HepG2 (cell line): ENCODE measurements around the gene ZNF561. TPM values are rescaled to one million over a fixed set of nuclear protein-coding genes. Genes with fewer than 3 reads are reported as not detected.

Experiments used
- FOSL1 ChIP-seq: sonication (generic); formaldehyde crosslinking; IDR thresholded peaks from 2 replicates; pipeline ENCODE4 v1.9.0; 2021; ENCODE audit warnings: missing genetic modification reagents, borderline replicate concordance
- FOXA3 ChIP-seq: IDR thresholded peaks from 2 replicates; pipeline ENCODE4 v1.6.1; 2016; ENCODE audit warnings: missing genetic modification reagents, missing compliant biosample characterization
- GTF2F1 ChIP-seq: fragments of 150-350 bp; IDR thresholded peaks from 2 replicates; pipeline ENCODE4 v1.6.1; 2014; ENCODE audit warnings: low read length
- GTF3A ChIP-seq: sonication (generic); formaldehyde crosslinking; conservative IDR thresholded peaks from 2 replicates; pipeline ENCODE4 v1.4.0; 2020; ENCODE audit warnings: mild to moderate bottlenecking, missing genetic modification reagents
- HOXA3 ChIP-seq: sonication (generic); formaldehyde crosslinking; IDR thresholded peaks from 2 replicates; pipeline ENCODE4 v1.5.0; 2020; ENCODE audit warnings: missing genetic modification reagents
- KDM5B ChIP-seq: sonication (generic); formaldehyde crosslinking; IDR thresholded peaks from 2 replicates; pipeline ENCODE4 v1.4.0; 2020; ENCODE audit warnings: missing genetic modification reagents, mild to moderate bottlenecking, borderline replicate concordance
- NR2F1 ChIP-seq, 2 experiments: fragments of 450-650 bp in 1 of 2; formaldehyde crosslinking in 1 of 2; IDR thresholded peaks; 2 replicates each; pipeline versions ENCODE4 v1.5.0 to v1.6.1; 2016 to 2020; ENCODE audit warnings: mild to moderate bottlenecking in 1 of 2, missing compliant biosample characterization in 1 of 2, missing genetic modification reagents in 1 of 2, moderate library complexity in 1 of 2
- RCOR2 ChIP-seq: IDR thresholded peaks from 2 replicates; pipeline ENCODE4 v1.6.1; 2016; ENCODE audit warnings: missing biosample characterization, missing genetic modification reagents
- TP53 ChIP-seq: sonication (generic); formaldehyde crosslinking; conservative IDR thresholded peaks from 2 replicates; pipeline ENCODE4 v1.4.0; 2020; ENCODE audit warnings: missing genetic modification reagents
- ZMAT3 ChIP-seq: sonication (generic); formaldehyde crosslinking; conservative IDR thresholded peaks from 2 replicates; pipeline ENCODE4 v1.7.0; 2021; ENCODE audit warnings: missing genetic modification reagents
- ZNF256 ChIP-seq: sonication (generic); formaldehyde crosslinking; conservative IDR thresholded peaks from 2 replicates; pipeline ENCODE4 v1.4.0; 2020; ENCODE audit warnings: missing genetic modification reagents
- ZNF367 ChIP-seq: sonication (generic); formaldehyde crosslinking; IDR thresholded peaks from 2 replicates; pipeline ENCODE4 v1.4.0; 2020; ENCODE audit warnings: missing genetic modification reagents, borderline replicate concordance
- ZNF75D ChIP-seq: sonication (generic); formaldehyde crosslinking; IDR thresholded peaks from 2 replicates; pipeline ENCODE4 v1.8.1; 2023; ENCODE audit warnings: missing genetic modification reagents, mild to moderate bottlenecking, borderline replicate concordance
- ZNF777 ChIP-seq: sonication (generic); formaldehyde crosslinking; IDR thresholded peaks from 2 replicates; pipeline ENCODE4 v1.4.0; 2020; ENCODE audit warnings: missing genetic modification reagents
- polyA plus RNA-seq, 8 experiments: library from polyadenylated mRNA; depleted of rRNA in 3 of 8; stranded (reverse) in 7 of 8; unstranded in 1 of 8; fragments of >200 nt; fragmentation: Illumina TruSeq in 4 of 8; extraction: Trizol in 4 of 8; gene quantifications; 2 replicates each; pipeline versions ENCODE4 v1.2.1 to v1.2.3, GENCODE V29; 2011 to 2016; ENCODE audit warnings: low read depth in 4 of 8, missing spikeins in 1 of 8, mixed read lengths in 1 of 8; ENCODE audit not compliant: insufficient read depth in 1 of 8
- total RNA-seq, 5 experiments: library from RNA; depleted of rRNA; stranded (reverse); fragments of >200 nt; fragmentation: Illumina TruSeq; extraction: Trizol; gene quantifications; 2 replicates each; pipeline ENCODE4 v1.2.3, GENCODE V29; 2016; ENCODE audit warnings: low read depth in 1 of 5
- TF ChIP-seq, protein P1 (sequence below): sonication (generic); formaldehyde crosslinking; IDR thresholded peaks from 2 replicates; pipeline ENCODE4 v1.9.0; 2021; ENCODE audit warnings: missing genetic modification reagents, mild to moderate bottlenecking, borderline replicate concordance
- TF ChIP-seq, protein P2 (sequence below): sonication (generic); formaldehyde crosslinking; IDR thresholded peaks from 2 replicates; pipeline ENCODE4 v1.9.0; 2022; ENCODE audit warnings: missing genetic modification reagents, mild to moderate bottlenecking, borderline replicate concordance
- TF ChIP-seq, protein P3 (sequence below): sonication (generic); formaldehyde crosslinking; IDR thresholded peaks from 2 replicates; pipeline ENCODE4 v1.4.0; 2020; ENCODE audit warnings: missing genetic modification reagents, borderline replicate concordance
- TF ChIP-seq, protein P4 (sequence below): IDR thresholded peaks from 2 replicates; pipeline ENCODE4 v1.6.1; 2016
- TF ChIP-seq, protein P5 (sequence below): fragments of 450-650 bp; IDR thresholded peaks from 2 replicates; pipeline ENCODE4 v1.6.1; 2017

Gene ZNF561
- total and polyA plus RNA-seq, 2 of the 13 experiments (the other 11 are each of a cell fraction or from before 2014, with no cell fraction given): 19.8 to 35.1 TPM

DNA sequence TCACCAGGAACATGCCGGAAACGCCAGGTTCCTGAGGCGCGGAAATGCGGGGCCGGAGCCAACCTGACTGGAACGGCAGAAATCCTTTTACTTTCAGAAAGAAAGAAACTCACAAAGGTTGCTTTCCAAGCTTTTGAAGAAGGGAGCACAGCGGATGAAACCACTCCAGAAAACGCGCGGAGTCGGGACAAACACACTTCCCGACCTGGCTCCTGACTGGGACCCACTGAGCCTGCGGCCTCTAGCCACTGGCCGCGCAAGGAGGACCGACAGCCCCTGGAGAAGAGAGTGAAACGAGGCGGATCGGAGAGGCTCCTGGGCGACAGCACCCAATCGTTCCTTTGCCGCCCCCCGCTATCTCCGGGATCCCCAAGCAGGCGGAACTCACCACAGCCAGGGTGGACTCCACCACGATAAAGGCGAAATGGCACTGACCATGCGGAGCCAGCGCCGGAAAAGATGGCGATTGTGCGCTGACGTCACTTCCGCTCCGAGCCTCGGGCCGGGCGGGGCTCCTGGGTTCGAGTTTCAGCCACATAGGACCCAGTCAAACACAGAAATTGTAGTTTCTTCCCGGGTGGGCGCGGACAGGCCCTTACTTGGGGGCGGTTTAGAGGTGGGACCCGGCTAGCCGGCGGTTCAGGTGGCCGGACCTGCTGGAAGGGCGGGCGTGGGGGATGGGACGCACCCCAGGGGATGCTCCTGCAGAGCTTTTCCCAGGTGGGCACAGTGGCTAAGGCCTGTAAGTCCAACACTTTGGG, 36.8 kb downstream of the ZNF561 start, which contains the start of gene ZNF121 (continued):
- no peak for TF ChIP-seq NR2F1 (CRISPR knock-in tag; IDR thresholded peaks at IDR 0.05)
- TF ChIP-seq, protein P1, sequence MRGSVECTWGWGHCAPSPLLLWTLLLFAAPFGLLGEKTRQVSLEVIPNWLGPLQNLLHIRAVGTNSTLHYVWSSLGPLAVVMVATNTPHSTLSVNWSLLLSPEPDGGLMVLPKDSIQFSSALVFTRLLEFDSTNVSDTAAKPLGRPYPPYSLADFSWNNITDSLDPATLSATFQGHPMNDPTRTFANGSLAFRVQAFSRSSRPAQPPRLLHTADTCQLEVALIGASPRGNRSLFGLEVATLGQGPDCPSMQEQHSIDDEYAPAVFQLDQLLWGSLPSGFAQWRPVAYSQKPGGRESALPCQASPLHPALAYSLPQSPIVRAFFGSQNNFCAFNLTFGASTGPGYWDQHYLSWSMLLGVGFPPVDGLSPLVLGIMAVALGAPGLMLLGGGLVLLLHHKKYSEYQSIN (CRISPR knock-in tag): no peak
- peak; percentile 48; the same call in 1 of the 2 replicates for TF ChIP-seq ZNF256 (CRISPR knock-in tag)
- TF ChIP-seq, protein P2, sequence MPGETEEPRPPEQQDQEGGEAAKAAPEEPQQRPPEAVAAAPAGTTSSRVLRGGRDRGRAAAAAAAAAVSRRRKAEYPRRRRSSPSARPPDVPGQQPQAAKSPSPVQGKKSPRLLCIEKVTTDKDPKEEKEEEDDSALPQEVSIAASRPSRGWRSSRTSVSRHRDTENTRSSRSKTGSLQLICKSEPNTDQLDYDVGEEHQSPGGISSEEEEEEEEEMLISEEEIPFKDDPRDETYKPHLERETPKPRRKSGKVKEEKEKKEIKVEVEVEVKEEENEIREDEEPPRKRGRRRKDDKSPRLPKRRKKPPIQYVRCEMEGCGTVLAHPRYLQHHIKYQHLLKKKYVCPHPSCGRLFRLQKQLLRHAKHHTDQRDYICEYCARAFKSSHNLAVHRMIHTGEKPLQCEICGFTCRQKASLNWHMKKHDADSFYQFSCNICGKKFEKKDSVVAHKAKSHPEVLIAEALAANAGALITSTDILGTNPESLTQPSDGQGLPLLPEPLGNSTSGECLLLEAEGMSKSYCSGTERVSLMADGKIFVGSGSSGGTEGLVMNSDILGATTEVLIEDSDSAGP: peak; percentile 68; the same call in 1 of the 2 replicates
- no peak for TF ChIP-seq ZNF75D (CRISPR knock-in tag)
- TF ChIP-seq, protein P3, sequence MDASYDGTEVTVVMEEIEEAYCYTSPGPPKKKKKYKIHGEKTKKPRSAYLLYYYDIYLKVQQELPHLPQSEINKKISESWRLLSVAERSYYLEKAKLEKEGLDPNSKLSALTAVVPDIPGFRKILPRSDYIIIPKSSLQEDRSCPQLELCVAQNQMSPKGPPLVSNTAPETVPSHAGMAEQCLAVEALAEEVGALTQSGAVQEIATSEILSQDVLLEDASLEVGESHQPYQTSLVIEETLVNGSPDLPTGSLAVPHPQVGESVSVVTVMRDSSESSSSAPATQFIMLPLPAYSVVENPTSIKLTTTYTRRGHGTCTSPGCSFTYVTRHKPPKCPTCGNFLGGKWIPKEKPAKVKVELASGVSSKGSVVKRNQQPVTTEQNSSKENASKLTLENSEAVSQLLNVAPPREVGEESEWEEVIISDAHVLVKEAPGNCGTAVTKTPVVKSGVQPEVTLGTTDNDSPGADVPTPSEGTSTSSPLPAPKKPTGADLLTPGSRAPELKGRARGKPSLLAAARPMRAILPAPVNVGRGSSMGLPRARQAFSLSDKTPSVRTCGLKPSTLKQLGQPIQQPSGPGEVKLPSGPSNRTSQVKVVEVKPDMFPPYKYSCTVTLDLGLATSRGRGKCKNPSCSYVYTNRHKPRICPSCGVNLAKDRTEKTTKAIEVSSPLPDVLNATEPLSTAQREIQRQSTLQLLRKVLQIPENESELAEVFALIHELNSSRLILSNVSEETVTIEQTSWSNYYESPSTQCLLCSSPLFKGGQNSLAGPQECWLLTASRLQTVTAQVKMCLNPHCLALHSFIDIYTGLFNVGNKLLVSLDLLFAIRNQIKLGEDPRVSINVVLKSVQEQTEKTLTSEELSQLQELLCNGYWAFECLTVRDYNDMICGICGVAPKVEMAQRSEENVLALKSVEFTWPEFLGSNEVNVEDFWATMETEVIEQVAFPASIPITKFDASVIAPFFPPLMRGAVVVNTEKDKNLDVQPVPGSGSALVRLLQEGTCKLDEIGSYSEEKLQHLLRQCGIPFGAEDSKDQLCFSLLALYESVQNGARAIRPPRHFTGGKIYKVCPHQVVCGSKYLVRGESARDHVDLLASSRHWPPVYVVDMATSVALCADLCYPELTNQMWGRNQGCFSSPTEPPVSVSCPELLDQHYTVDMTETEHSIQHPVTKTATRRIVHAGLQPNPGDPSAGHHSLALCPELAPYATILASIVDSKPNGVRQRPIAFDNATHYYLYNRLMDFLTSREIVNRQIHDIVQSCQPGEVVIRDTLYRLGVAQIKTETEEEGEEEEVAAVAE (CRISPR knock-in tag): no peak
- peak; percentile 58 for TF ChIP-seq ZNF777 (CRISPR knock-in tag)
- no peak for TF ChIP-seq GTF2F1
- peak; percentile 22; the same call in 1 of the 2 replicates for TF ChIP-seq ZNF367 (CRISPR knock-in tag)
- peak; percentile 92 for TF ChIP-seq TP53 (CRISPR knock-in tag)
- TF ChIP-seq, protein P4, sequence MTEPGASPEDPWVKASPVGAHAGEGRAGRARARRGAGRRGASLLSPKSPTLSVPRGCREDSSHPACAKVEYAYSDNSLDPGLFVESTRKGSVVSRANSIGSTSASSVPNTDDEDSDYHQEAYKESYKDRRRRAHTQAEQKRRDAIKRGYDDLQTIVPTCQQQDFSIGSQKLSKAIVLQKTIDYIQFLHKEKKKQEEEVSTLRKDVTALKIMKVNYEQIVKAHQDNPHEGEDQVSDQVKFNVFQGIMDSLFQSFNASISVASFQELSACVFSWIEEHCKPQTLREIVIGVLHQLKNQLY (CRISPR knock-in tag): no peak; the same call in 1 of the 2 replicates
- 0 out of 2 replicates have a peak, but pooled peaks have one; percentile 19 for TF ChIP-seq FOXA3 (CRISPR knock-in tag)
- TF ChIP-seq KDM5B (CRISPR knock-in tag): peak; percentile 91; the same call in 1 of the 2 replicates
- TF ChIP-seq FOSL1 (CRISPR knock-in tag): no peak
- peak; percentile 95 for TF ChIP-seq HOXA3
- no peak for TF ChIP-seq GTF3A (CRISPR knock-in tag)
- TF ChIP-seq RCOR2 (CRISPR knock-in tag): no peak
- peak; percentile 62; the same call in 1 of the 2 replicates for TF ChIP-seq ZMAT3 (CRISPR knock-in tag)
- TF ChIP-seq, protein P5, sequence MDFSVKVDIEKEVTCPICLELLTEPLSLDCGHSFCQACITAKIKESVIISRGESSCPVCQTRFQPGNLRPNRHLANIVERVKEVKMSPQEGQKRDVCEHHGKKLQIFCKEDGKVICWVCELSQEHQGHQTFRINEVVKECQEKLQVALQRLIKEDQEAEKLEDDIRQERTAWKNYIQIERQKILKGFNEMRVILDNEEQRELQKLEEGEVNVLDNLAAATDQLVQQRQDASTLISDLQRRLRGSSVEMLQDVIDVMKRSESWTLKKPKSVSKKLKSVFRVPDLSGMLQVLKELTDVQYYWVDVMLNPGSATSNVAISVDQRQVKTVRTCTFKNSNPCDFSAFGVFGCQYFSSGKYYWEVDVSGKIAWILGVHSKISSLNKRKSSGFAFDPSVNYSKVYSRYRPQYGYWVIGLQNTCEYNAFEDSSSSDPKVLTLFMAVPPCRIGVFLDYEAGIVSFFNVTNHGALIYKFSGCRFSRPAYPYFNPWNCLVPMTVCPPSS: no peak
